Muscle layer of duodenum (tissue), 2 donors: Measurements from ENCODE around the gene BCR.

ENCODE experiments used
- H3K27ac ChIP-seq: one replicate; pipeline ENCODE4 v1.7.0; 2013; ENCODE audit warnings: mild to moderate bottlenecking, low read length
- H3K27me3 ChIP-seq: one replicate; pipeline ENCODE4 v1.7.0; 2013; ENCODE audit warnings: low read depth, mild to moderate bottlenecking, control low read depth, low read length
- H3K36me3 ChIP-seq, 2 donors: one replicate each; pipeline ENCODE4 v1.7.0; 2013; ENCODE audit warnings: low read length in 2 of 2, control low read depth in 1 of 2, mild to moderate bottlenecking in 1 of 2; ENCODE audit not compliant: insufficient read depth in 2 of 2, control insufficient read depth in 1 of 2
- H3K4me1 ChIP-seq, 2 donors: one replicate each; pipeline ENCODE4 v1.7.0; 2013; ENCODE audit warnings: low read length in 2 of 2, mild to moderate bottlenecking in 2 of 2, control low read depth in 1 of 2, moderate library complexity in 1 of 2; ENCODE audit not compliant: insufficient read depth in 2 of 2, control insufficient read depth in 1 of 2
- H3K4me3 ChIP-seq, 2 donors: one replicate each; pipeline ENCODE4 v1.7.0; 2013; ENCODE audit warnings: low read length in 2 of 2, low read depth in 1 of 2, mild to moderate bottlenecking in 1 of 2
- H3K9me3 ChIP-seq, 2 donors: one replicate each; pipeline ENCODE4 v1.7.0; 2013; ENCODE audit warnings: low read length in 2 of 2, control low read depth in 1 of 2, mild to moderate bottlenecking in 1 of 2; ENCODE audit not compliant: control insufficient read depth in 1 of 2
- donor health status: healthy.

BCR gene

DNA sequence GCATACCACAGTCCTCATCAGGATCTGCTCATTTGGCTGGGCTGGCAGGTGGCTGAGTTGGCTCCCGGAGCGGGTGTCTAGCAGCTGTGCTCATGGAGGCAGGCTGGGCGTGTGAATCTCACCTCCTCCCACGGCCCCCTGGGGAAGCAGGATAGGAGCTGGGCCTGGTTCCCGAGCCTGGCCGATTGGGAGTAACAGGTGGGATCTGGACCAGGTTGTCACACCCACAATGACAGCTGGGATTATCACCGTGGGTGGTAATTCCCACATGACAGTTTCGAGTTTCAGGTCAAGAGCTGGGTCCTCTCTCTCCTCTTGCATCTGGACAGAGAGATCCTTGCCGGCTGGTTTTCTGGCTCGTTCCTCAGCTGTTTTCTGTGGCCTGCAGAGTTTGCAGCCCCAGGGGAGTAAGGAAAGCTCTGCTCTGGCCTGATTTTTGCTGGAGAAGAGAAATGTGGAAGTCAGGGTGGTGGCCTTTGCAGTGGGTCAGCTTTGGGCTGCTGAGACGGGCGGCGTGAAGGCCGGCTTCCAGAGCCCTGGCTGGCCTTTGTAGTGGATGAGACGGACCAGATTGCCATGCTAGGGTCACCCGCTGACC, 57.0 kb downstream of the BCR start:
- Histone ChIP-seq H3K9me3 (no peaks in the 10 kb centered on the region), H3K4me3 (no peak overlapping the region), H3K27ac (no peak overlapping the region), H3K4me1 (peaks cover 5 to 36% of the 10 kb centered on the region in 2 donors), H3K27me3 (no peaks in the 10 kb centered on the region), H3K36me3 (no peaks in the 10 kb centered on the region)

- H3K4me1 ChIP-seq = peaks cover 5 to 37% of the 10 kb centered on the region in 2 donors
- no peaks in the 10 kb centered on the region for H3K27me3 ChIP-seq
- H3K4me3 ChIP-seq = no peak overlapping the region
- no peak overlapping the region for H3K27ac ChIP-seq
- H3K9me3 ChIP-seq = no peaks in the 10 kb centered on the region
- no peaks in the 10 kb centered on the region for H3K36me3 ChIP-seq
Measured at GRCh38 chr22:23237841-23238240, 57.5 kb downstream of the BCR start.

- H3K9me3 ChIP-seq = no peaks in the 10 kb centered on the region
Measured at GRCh38 chr22:23238707-23239106, 58.4 kb downstream of the BCR start.

DNA sequence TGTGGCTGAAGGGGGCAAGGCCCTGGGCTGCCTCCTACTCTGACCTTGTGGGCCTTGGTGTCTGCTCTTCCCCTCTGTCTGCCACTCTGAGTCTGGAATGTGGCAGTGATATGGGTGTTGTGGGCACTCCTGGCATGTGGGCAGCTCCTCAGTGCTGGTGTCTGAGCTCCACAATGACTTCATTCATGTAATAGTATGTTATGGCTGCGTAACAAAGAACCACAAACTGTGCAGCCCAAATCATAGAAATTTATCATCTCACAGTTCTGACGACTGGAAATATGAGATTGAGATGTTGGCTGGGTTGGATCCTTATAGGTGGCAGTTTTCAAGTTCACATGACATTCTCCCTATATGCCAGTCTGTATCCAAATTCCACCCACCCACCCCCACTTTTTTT, 59.1 kb downstream of the BCR start:
- H3K27me3 ChIP-seq = no peaks in the 10 kb centered on the region
- H3K4me1 ChIP-seq = peaks cover 5 to 26% of the 10 kb centered on the region in 2 donors
- no peaks in the 10 kb centered on the region for H3K9me3 ChIP-seq
- H3K27ac ChIP-seq = no peak overlapping the region
- no peak overlapping the region for H3K4me3 ChIP-seq
- no peaks in the 10 kb centered on the region for H3K36me3 ChIP-seq

More at GRCh38 chr22:23238707-23239106, 58.4 kb downstream of the BCR start:
- H3K4me3 ChIP-seq = no peak overlapping the region
- H3K4me1 ChIP-seq = peaks cover 5 to 32% of the 10 kb centered on the region in 2 donors
- H3K27ac ChIP-seq = no peak overlapping the region
- no peaks in the 10 kb centered on the region for H3K36me3 ChIP-seq
- H3K27me3 ChIP-seq = no peaks in the 10 kb centered on the region

DNA sequence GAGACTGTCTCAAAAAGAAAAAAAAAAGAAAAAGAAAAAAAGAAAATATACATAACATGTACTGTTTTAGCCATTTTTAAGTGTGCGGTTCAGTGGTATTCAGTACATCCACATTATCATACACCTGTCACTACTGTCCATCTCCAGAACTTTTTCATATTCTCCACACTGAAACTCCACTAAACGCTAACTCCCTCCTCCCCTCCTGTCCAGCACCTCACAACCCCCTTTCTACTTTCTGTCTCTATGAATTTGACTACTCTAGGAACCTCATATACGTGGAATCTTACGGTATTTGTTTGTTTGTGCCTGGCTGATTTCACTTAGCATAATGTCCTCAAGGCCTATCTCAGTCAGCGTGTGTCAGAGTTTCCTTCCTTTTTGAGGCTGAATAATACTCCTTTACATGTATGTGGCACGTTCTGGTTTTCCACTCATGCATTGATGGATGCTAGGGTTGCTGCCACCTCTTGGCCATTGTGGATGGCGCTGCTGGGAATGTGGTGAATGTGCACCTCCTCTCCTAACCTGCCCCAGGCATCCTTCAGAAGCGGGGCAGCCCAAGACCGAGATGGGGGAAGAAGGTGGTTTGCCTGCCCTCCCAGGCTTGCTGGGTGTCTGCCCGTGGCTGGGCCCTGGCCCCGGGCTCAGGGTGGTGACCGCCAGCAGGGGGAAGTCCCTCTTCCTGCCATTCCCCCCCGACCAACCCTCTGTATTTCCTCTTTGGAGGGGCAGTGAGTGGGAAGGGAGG, 60.5 kb downstream of the BCR start:
- Histone ChIP-seq H3K4me3 (no peak overlapping the region), H3K9me3 (no peaks in the 10 kb centered on the region), H3K4me1 (peaks cover 5 to 32% of the 10 kb centered on the region in 2 donors), H3K27ac (no peak overlapping the region), H3K36me3 (no peaks in the 10 kb centered on the region), H3K27me3 (no peaks in the 10 kb centered on the region)

GRCh38 chr22:23241562-23242472, 61.5 kb downstream of the BCR start:
- peaks cover under 1 to 32% of the 10 kb centered on the region in 2 donors for H3K4me1 ChIP-seq
- no peak overlapping the region for H3K4me3 ChIP-seq
- no peaks in the 10 kb centered on the region for H3K9me3 ChIP-seq
- no peak overlapping the region for H3K27ac ChIP-seq
- no peaks in the 10 kb centered on the region for H3K27me3 ChIP-seq
- no peaks in the 10 kb centered on the region for H3K36me3 ChIP-seq

- Histone ChIP-seq H3K27me3 (no peaks in the 10 kb centered on the region), H3K36me3 (no peaks in the 10 kb centered on the region), H3K4me3 (no peak overlapping the region), H3K4me1 (peaks cover 0 to 25% of the 10 kb centered on the region in 2 donors), H3K9me3 (no peaks in the 10 kb centered on the region), H3K27ac (no peak overlapping the region)
Measured at GRCh38 chr22:23242473-23243001, 62.2 kb downstream of the BCR start.

- Histone ChIP-seq H3K36me3 (no peaks in the 10 kb centered on the region), H3K4me1 (peaks cover 0 to 21% of the 10 kb centered on the region in 2 donors), H3K4me3 (no peak overlapping the region), H3K9me3 (no peaks in the 10 kb centered on the region), H3K27me3 (no peaks in the 10 kb centered on the region), H3K27ac (no peak overlapping the region)
Measured at GRCh38 chr22:23243006-23243573, 62.8 kb downstream of the BCR start.

DNA sequence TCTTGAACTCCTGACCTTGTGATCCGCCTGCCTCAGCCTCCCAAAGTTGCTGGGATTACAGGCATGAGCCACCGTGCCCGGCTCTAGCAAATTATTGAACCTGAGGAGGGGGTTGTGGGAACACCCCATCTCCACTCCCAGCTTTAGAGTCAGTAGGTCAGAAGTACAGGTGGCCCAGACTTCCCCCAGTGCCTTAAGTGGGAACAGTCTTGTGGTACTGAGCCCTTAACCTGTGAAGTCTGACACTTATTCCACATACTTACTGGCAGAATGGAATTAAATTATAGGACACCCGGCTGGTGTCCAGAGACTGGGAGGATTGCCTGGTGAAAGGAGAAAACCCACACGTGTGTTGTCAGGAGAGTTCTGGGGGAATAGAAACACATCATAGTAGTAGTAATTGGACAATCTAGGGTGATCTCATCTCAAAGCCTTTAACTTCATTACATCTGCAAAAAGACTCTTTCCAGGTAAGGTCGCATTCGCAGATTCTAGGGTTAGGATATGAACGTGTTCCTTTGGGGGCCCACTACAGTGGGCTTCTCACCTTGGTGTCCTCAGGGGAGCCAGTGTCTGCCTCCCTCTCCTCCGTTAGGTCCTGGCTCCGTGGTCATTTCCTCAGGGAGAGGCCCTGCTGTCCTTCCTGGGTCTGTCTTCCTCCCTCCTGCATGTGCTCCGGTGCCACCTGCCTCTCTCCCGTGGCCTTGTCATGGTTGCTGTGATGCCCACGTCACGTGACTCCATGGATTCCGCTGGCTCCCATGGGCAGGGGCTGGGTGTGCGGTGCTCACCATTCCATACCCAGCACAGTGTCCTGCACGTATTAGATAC, 63.8 kb downstream of the BCR start:
- Histone ChIP-seq H3K4me3 (no peak overlapping the region), H3K9me3 (no peaks in the 10 kb centered on the region), H3K27me3 (no peaks in the 10 kb centered on the region), H3K36me3 (no peaks in the 10 kb centered on the region), H3K4me1 (peaks cover 0 to 22% of the 10 kb centered on the region in 2 donors), H3K27ac (no peak overlapping the region)

GRCh38 chr22:23244690-23245044, 64.4 kb downstream of the BCR start:
- H3K27me3 ChIP-seq = no peaks in the 10 kb centered on the region
- no peaks in the 10 kb centered on the region for H3K36me3 ChIP-seq
- no peak overlapping the region for H3K27ac ChIP-seq
- no peaks in the 10 kb centered on the region for H3K9me3 ChIP-seq
- peaks cover 0 to 22% of the 10 kb centered on the region in 2 donors for H3K4me1 ChIP-seq
- H3K4me3 ChIP-seq = no peak overlapping the region
